GM12873 (cell line): ENCODE data around the gene ENPP3.

Source experiments
- CTCF ChIP-seq: IDR thresholded peaks from 2 replicates; pipeline ENCODE4 v1.5.1; 2012; ENCODE audit warnings: low read depth, mild to moderate bottlenecking, moderate library complexity, low read length, control low read depth; ENCODE audit not compliant: insufficient read depth; ENCODE audit errors: missing control alignments

The ENPP3 gene

DNA sequence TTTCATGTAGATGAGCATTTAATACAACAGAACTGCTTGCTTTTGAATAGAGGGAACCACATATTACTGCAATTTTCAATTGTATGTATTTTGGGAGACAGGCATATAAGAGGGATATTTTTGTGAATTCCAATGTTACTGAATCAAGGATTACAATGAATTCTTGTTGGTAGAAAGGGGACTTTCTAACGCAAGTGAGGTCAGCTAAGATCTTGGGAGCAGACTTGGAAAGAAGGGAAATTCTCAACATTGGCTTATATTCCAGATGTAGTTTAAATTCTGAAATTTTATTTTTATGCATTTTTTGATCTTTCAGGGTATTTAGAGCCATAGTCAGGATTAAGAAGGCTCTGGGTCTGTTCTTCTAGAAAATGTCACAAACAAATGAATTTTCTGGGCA lies 117.0 kb downstream of the ENPP3 start:
- no peak for TF ChIP-seq CTCF

DNA sequence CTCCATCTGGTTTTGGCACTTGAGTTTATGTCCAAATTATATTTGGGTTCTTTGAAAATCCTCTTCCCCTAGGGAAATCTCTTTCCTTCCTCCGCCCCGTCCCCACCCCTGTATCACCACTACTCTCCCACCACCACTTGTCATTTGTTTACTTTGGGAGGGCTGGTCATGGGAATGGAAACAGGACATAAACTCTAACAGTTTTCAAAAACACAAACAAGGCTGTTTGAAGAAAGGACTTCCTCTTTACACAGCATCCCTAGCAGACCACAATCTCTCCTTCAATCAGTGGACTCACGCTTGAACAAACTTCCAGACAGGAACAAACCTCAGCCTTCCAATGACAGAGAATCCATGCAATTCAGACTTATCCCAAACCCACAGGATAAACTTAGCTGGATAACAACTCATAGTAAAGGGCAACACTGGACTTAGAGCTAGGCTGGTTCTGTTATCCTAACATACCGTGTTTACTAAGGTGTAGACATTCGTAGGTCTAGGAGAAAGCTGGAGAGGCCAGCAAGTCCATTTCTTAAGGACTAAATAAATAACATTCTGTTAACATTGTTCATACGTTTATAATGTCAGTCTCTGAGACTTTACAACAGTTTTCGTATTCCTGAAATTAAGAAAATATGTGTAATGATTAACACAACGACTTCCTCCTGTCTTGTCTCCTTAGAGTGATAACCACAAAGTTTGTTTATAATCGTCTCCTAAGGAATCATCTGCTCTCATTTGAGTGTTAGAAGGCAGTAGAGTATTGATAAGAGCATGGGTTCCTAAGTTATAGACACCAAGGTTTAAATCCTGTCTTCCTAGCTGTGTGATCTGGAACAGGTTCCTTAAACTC lies 117.8 kb downstream of the ENPP3 start:
- TF ChIP-seq CTCF = no peak

- no peak for TF ChIP-seq CTCF
Measured at GRCh38 chr6:131755597-131755996, 118.5 kb downstream of the ENPP3 start.

DNA sequence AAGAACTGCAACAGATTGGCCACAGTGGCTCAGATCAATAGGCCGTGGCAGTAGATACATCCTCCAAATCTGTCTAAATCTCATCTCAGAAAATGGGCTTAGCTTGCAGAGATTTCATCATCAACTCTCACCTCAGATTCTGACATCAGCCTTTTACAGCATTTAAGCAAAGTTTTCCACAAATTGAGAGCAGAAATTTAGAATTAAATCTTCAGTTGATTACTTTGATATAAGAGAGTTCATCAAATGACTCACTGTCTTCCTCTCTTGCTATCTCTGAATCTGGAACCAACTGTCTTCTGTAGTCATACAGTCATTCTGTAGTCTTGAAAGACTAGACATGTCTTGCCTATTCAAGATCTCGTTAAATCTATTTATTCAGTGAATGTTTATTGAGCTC lies 118.9 kb downstream of the ENPP3 start:
- TF ChIP-seq CTCF = no peak

DNA sequence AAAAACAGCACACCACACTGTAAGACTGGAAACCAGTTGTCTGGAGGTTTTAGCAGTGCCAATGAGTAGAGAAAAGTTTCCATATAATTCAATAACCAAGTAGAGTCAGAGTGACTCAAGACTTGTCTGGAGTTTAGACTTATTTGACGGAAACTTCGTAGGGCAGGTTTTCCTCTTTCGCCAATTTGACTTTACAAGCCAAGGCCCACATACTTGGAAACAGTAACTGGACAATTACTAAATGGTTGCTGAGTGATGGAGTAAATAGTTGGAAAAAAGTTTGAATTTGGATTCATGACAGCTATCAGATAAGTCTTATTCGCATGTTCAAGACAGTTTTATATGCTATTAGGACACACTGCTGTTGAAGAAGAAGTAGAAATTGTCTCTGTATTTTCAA lies 121.8 kb downstream of the ENPP3 start:
- TF ChIP-seq CTCF = no peak

- no peak for TF ChIP-seq CTCF
Measured at GRCh38 chr6:131761060-131761761, 124.1 kb downstream of the ENPP3 start.

DNA sequence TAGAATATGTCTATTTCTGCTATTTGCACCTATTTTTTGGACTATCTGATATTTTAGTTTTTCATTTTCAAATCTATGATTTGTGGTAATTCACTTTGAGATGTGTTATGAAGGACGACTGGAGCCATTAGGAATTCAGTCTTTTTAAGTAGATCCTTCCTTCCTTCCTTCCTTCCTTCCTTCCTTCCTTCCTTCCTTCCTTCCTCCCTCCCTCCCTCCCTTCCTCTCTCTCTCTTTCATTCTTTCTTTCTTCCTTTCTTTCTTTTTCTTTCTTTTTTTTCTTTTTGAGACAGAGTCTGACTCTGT lies 124.6 kb downstream of the ENPP3 start:
- TF ChIP-seq CTCF = no peak
